Neural progenitor cell (in vitro differentiated cells): ENCODE results near the gene ZNF253.

Experiments used
- EZH2phosphoT487 ChIP-seq: fragments of 200-600 bp; sonication (generic); IDR thresholded peaks from 2 replicates; pipeline ENCODE4 v1.6.1; 2017; ENCODE audit warnings: antibody characterized with exemption
- TF ChIP-seq, protein P1 (sequence below): fragments of 200-600 bp; sonication (generic); IDR thresholded peaks from 2 replicates; pipeline ENCODE4 v1.5.1; 2017; ENCODE audit warnings: antibody characterized with exemption, mild to moderate bottlenecking

DNA sequence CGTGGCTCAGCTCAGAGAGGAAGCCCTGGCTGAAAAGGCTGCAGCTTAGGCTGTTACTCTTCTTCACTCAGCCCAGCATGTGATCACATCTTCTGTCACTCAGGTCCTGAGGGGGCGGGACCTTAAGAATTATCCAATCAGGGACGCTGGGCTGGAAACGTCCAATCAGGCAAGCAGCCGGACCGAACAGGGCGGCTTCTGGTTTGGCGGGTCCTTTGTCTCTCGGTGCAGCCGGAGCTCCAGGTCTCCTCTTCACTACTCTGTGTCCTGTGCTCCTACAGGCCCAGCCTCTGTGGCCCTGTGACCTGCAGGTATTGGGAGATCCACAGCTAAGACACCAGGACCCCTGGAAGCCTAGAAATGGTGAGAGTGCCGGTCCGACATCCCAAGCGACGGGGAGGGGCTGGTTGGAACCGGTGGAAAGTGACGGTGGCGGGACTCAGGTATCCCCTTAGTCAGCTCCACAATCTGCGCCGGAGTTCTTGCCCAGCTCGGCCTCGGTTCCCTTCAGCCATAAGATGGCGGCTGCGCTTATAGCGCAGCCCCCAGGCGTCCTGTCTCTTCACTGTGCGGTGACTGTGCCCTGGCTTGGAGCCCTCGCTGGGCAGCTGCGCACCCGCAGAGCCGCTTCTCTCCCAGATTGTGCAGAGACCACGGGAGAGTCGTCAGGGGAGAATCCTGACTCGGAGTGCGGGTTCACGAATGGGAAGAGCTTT is 35.2 kb downstream of the ZNF253 start, which contains the start of gene ZNF93:
- TF ChIP-seq, protein P1, sequence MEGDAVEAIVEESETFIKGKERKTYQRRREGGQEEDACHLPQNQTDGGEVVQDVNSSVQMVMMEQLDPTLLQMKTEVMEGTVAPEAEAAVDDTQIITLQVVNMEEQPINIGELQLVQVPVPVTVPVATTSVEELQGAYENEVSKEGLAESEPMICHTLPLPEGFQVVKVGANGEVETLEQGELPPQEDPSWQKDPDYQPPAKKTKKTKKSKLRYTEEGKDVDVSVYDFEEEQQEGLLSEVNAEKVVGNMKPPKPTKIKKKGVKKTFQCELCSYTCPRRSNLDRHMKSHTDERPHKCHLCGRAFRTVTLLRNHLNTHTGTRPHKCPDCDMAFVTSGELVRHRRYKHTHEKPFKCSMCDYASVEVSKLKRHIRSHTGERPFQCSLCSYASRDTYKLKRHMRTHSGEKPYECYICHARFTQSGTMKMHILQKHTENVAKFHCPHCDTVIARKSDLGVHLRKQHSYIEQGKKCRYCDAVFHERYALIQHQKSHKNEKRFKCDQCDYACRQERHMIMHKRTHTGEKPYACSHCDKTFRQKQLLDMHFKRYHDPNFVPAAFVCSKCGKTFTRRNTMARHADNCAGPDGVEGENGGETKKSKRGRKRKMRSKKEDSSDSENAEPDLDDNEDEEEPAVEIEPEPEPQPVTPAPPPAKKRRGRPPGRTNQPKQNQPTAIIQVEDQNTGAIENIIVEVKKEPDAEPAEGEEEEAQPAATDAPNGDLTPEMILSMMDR = no peak
- TF ChIP-seq EZH2phosphoT487 = no peak
